GM23338 (cell line): ENCODE results near the gene COBLL1. TPM values are rescaled to one million over a fixed set of nuclear protein-coding genes. Genes with fewer than 3 reads are reported as not detected.

Experiments
- ATAC-seq: fragments of 200-7000 bp; cut with Tn5 transposase; 3 replicates; pipeline ENCODE4 v1.9.1; 2020
- DNase-seq: peaks from one replicate; pipeline ENCODE4 v3.0.0-alpha.2; 2015; ENCODE audit warnings: low spot score
- H2AFZ ChIP-seq: fragments of 200-600 bp; sonication (generic); 2 replicates; pipeline ENCODE4 v1.8.0; 2016; ENCODE audit warnings: antibody characterized with exemption, mild to moderate bottlenecking, moderate library complexity
- H3F3A ChIP-seq: fragments of 200-600 bp; sonication (generic); replicated peaks from 2 replicates; pipeline ENCODE4 v1.8.0; 2017; ENCODE audit warnings: antibody characterized with exemption, mixed run types, low read depth
- H3K27ac ChIP-seq: fragments of 200-600 bp; sonication (generic); 2 replicates; pipeline ENCODE4 v1.6.1; 2016; ENCODE audit warnings: low read depth
- H3K27me3 ChIP-seq: fragments of 200-600 bp; sonication (generic); 2 replicates; pipeline ENCODE4 v1.8.0; 2016; ENCODE audit warnings: mild to moderate bottlenecking, mixed run types, moderate library complexity; ENCODE audit not compliant: insufficient read depth
- H3K36me3 ChIP-seq: fragments of 200-600 bp; sonication (generic); 2 replicates; pipeline ENCODE4 v1.8.0; 2016; ENCODE audit warnings: mild to moderate bottlenecking; ENCODE audit not compliant: insufficient read depth
- H3K4me1 ChIP-seq: fragments of 200-600 bp; sonication (generic); 2 replicates; pipeline ENCODE4 v1.8.0; 2016; ENCODE audit warnings: mild to moderate bottlenecking, moderate library complexity; ENCODE audit not compliant: insufficient read depth
- H3K4me2 ChIP-seq: fragments of 200-600 bp; sonication (generic); 2 replicates; pipeline ENCODE4 v1.7.1; 2017; ENCODE audit warnings: mixed run types
- H3K4me3 ChIP-seq: fragments of 200-600 bp; sonication (generic); 2 replicates; pipeline ENCODE4 v1.6.1; 2016; ENCODE audit warnings: mixed run types
- H3K79me2 ChIP-seq: fragments of 200-600 bp; sonication (generic); replicated peaks from 2 replicates; pipeline ENCODE4 v1.8.0; 2017; ENCODE audit warnings: mild to moderate bottlenecking; ENCODE audit not compliant: insufficient read depth
- H3K9me2 ChIP-seq: fragments of 200-600 bp; sonication (generic); 2 replicates; pipeline ENCODE4 v1.8.0; 2017; ENCODE audit not compliant: insufficient read depth
- H4K20me1 ChIP-seq: fragments of 200-600 bp; sonication (generic); replicated peaks from 2 replicates; pipeline ENCODE4 v1.8.0; 2017; ENCODE audit warnings: mild to moderate bottlenecking; ENCODE audit not compliant: insufficient read depth
- H3K27ac Mint-ChIP-seq: 2 replicates; pipeline ENCODE4 v1.8.0; 2020; ENCODE audit warnings: inconsistent platforms, mild to moderate bottlenecking, moderate library complexity, mixed read lengths
- H3K27me3 Mint-ChIP-seq: 3 replicates; pipeline ENCODE4 v1.8.0; 2022; ENCODE audit warnings: low read depth, mild to moderate bottlenecking, moderate library complexity, mixed read lengths, inconsistent platforms; ENCODE audit not compliant: insufficient read depth, poor library complexity
- H3K36me3 Mint-ChIP-seq: 3 replicates; pipeline ENCODE4 v1.8.0; 2021; ENCODE audit warnings: low read depth, mild to moderate bottlenecking, inconsistent platforms, moderate library complexity, mixed read lengths
- H3K4me1 Mint-ChIP-seq: 3 replicates; pipeline ENCODE4 v1.8.0; 2020; ENCODE audit warnings: mild to moderate bottlenecking, inconsistent platforms, mixed read lengths
- H3K4me3 Mint-ChIP-seq: 3 replicates; pipeline ENCODE4 v1.8.0; 2021; ENCODE audit warnings: moderate library complexity, mild to moderate bottlenecking, inconsistent platforms, mixed read lengths
- H3K9me3 Mint-ChIP-seq: 3 replicates; pipeline ENCODE4 v1.8.0; 2020; ENCODE audit warnings: moderate library complexity, mild to moderate bottlenecking, inconsistent platforms, mixed read lengths
- CTCF ChIP-seq, 2 experiments: fragments of 200-600 bp in 1 of 2; sonication (generic) in 1 of 2; conservative IDR thresholded peaks; 2 replicates each; pipeline versions ENCODE4 v1.5.1 to v1.6.1; 2016 to 2017; ENCODE audit warnings: antibody characterized with exemption in 2 of 2, low read depth in 2 of 2, mild to moderate bottlenecking in 2 of 2, moderate library complexity in 1 of 2
- ETS1 ChIP-seq: IDR thresholded peaks from 2 replicates; pipeline ENCODE4 v1.6.1; 2016; ENCODE audit warnings: antibody characterized with exemption
- EZH2phosphoT487 ChIP-seq: fragments of 200-600 bp; sonication (generic); IDR thresholded peaks from one replicate; pipeline ENCODE4 v1.8.1; 2018; ENCODE audit warnings: antibody characterized with exemption; ENCODE audit not compliant: unreplicated experiment
- JUNB ChIP-seq: IDR thresholded peaks from one replicate; pipeline ENCODE4 v1.6.1; 2016; ENCODE audit warnings: antibody characterized with exemption; ENCODE audit not compliant: unreplicated experiment
- NANOG ChIP-seq: IDR thresholded peaks from 2 replicates; pipeline ENCODE4 v1.6.1; 2016; ENCODE audit warnings: antibody characterized with exemption, borderline replicate concordance
- REST ChIP-seq: IDR thresholded peaks from one replicate; pipeline ENCODE4 v1.6.1; 2018; ENCODE audit warnings: antibody characterized with exemption; ENCODE audit not compliant: unreplicated experiment
- STAT1 ChIP-seq: IDR thresholded peaks from one replicate; pipeline ENCODE4 v1.6.1; 2016; ENCODE audit warnings: antibody characterized with exemption; ENCODE audit not compliant: unreplicated experiment
- ZNF331 ChIP-seq: fragments of 250-450 bp; sonication (Bioruptor Pico); IDR thresholded peaks from 2 replicates; pipeline ENCODE4 v1.5.0; 2020; ENCODE audit warnings: low read depth, mild to moderate bottlenecking, moderate library complexity
- polyA plus RNA-seq: library from polyadenylated mRNA; unstranded; fragments of >200 nt; fragmentation: Nextera tagmentation; extraction: Ambion mirVana; gene quantifications from 2 replicates; pipeline ENCODE4 v1.2.1, GENCODE V29; 2016
- total RNA-seq: library from RNA; depleted of rRNA; stranded (reverse); fragments of >200 nt; shearing (Covaris generic); gene quantifications from 2 replicates; pipeline ENCODE4 v1.2.3, GENCODE V29; 2014

COBLL1 gene
- total and polyA plus RNA-seq, 2 experiments from 2014 or later = 2.9 to 7.4 TPM

GRCh38 chr2:164737612-164738081, 104.0 kb downstream of the COBLL1 start:
- DNase-seq = peak; percentile 95
- TF ChIP-seq ZNF331 (CRISPR knock-in tag) = no peak
- no peak for TF ChIP-seq NANOG
- TF ChIP-seq EZH2phosphoT487 = no peak
- TF ChIP-seq CTCF (conservative IDR thresholded peaks at IDR 0.05; ENCODE audit: low read depth in 2 of 2) = peak; percentile 81 to 91
- TF ChIP-seq STAT1 = no peak
- no peak for TF ChIP-seq ETS1
- H3K36me3 ChIP-seq = no peaks in the 10 kb centered on the region
- Mint-ChIP-seq H3K4me1 (peaks cover 5% of the 10 kb centered on the region), H3K27me3 (peaks cover under 1% of the 10 kb centered on the region), H3K36me3 (no peaks in the 10 kb centered on the region), H3K4me3 (no peak overlapping the region), H3K9me3 (no peaks in the 10 kb centered on the region), H3K27ac (no peak overlapping the region)
- H3K4me2 ChIP-seq = no peak overlapping the region
- no peak overlapping the region for H2AFZ ChIP-seq
- no peaks in the 10 kb centered on the region for H4K20me1 ChIP-seq
- H3F3A ChIP-seq = no peaks in the 10 kb centered on the region
- no peaks in the 10 kb centered on the region for H3K4me1 ChIP-seq
- ATAC-seq = peak; percentile 99
- H3K79me2 ChIP-seq = no peaks in the 10 kb centered on the region
- no peaks in the 10 kb centered on the region for H3K9me2 ChIP-seq
- H3K27me3 ChIP-seq = no peaks in the 10 kb centered on the region
- H3K27ac ChIP-seq = no peak overlapping the region
- no peak overlapping the region for H3K4me3 ChIP-seq

- no peaks in the 10 kb centered on the region for H3K27me3 ChIP-seq
- no peak overlapping the region for H3K4me3 ChIP-seq
- no peaks in the 10 kb centered on the region for H4K20me1 ChIP-seq
- H3F3A ChIP-seq = no peaks in the 10 kb centered on the region
- no peaks in the 10 kb centered on the region for H3K36me3 Mint-ChIP-seq
- H3K79me2 ChIP-seq = no peaks in the 10 kb centered on the region
- H3K4me3 Mint-ChIP-seq = no peak overlapping the region
- H3K27ac ChIP-seq = no peak overlapping the region
- peaks cover 5% of the 10 kb centered on the region for H3K4me1 Mint-ChIP-seq
- no peaks in the 10 kb centered on the region for H3K4me1 ChIP-seq
- DNase-seq = no peak
- no peaks in the 10 kb centered on the region for H3K9me2 ChIP-seq
- ATAC-seq = no peak
- no peaks in the 10 kb centered on the region for H3K9me3 Mint-ChIP-seq
- no peak overlapping the region for H2AFZ ChIP-seq
- peaks cover 2% of the 10 kb centered on the region for H3K27me3 Mint-ChIP-seq
- no peaks in the 10 kb centered on the region for H3K36me3 ChIP-seq
- no peak overlapping the region for H3K4me2 ChIP-seq
- H3K27ac Mint-ChIP-seq = no peak overlapping the region
- TF ChIP-seq JUNB = no peak
- no peak for TF ChIP-seq ETS1
- no peak for TF ChIP-seq EZH2phosphoT487
- TF ChIP-seq STAT1 = no peak
- no peak for TF ChIP-seq REST
These were observed 106.2 kb downstream of the COBLL1 start for GRCh38 chr2:164735309-164735919.
